ENCODE data around the gene PPP4R4.
A peak's percentile ranks its signal among the peaks of the same experiment; 100 is the strongest.

PPP4R4 gene, protein sequence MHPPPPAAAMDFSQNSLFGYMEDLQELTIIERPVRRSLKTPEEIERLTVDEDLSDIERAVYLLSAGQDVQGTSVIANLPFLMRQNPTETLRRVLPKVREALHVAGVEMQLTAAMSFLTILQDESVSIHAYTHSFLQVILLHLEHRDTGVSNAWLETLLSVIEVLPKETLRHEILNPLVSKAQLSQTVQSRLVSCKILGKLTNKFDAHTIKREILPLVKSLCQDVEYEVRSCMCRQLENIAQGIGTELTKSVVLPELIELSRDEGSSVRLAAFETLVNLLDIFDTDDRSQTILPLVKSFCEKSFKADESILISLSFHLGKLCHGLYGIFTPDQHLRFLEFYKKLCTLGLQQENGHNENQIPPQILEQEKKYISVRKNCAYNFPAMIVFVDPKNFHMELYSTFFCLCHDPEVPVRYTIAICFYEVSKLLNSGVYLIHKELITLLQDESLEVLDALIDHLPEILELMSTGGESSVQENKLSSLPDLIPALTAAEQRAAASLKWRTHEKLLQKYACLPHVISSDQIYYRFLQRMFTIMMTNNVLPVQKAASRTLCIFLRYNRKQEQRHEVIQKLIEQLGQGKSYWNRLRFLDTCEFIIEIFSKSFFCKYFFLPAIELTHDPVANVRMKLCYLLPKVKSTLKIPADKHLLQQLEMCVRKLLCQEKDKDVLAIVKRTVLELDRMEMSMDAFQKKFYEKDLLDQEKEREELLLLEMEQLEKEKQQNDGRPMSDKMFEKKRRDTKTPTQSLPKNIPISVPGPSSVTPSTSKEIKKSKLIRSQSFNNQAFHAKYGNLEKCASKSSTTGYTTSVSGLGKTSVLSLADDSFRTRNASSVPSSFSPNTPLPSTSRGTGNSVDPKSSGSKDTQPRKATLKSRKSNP

GRCh38 chr14:94173885-94174603 lies at the start of gene PPP4R4:
Gene PPP4R4 (plus strand): TSS chr14:94174322. CDS start chr14:94174466, 144 bp downstream.
- DNase-seq = peak; percentile 89

DNA sequence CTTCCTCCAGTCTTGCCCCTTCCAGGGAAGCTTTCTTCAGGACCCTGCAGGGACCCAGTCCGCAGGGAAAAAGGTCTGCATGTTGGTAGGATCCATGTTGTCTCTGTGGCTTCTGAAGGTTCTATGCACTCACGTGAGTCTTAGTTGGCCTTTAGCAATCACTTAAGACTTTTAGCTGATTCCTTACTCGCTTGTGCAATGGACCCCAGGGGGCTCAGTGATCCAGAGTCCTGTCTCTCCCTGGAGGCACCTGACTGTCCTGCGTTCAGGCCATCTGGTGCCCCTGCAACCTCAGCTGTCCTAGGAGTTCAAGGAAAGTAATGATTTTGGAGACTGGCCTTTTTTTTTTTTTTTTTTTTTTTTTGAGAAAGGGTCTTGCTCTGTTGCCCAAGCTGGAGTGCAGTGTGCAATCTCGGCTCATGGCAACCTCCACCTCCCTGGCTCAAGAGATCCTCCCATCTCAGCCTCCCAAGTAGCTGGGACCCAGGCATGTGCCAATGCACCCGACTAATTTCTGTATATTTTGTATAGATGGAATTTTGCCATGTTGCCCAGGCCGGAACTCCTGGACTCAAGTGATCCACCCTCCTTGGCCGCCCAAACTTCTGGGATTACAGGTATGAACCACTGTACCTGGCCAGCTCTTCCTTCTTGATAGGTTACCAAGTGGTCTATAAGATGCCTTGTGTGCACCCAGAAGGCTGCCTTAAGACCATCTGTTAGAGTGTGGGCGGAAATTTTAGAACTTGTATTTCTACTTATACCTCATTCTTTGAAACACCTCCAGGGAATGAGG lies 49.3 kb upstream of the PPP4R4 start:
- no peak for DNase-seq

GRCh38 chr14:94125659-94126418 lies 48.3 kb upstream of the PPP4R4 start:
- no peak for DNase-seq

DNA sequence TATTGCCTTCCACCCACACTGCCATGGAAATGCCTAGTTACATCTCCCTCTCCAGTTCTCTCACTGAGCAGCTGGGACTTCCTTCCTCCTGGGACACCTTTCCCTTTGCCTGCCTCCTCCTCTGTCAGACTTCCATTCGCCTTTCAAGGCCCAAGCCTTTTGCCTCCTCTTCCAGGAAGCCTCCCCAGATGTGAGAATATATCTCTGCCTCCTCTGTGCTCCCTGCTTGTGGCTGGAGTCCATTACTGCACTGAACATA lies 47.8 kb upstream of the PPP4R4 start:
- DNase-seq = no peak

DNA sequence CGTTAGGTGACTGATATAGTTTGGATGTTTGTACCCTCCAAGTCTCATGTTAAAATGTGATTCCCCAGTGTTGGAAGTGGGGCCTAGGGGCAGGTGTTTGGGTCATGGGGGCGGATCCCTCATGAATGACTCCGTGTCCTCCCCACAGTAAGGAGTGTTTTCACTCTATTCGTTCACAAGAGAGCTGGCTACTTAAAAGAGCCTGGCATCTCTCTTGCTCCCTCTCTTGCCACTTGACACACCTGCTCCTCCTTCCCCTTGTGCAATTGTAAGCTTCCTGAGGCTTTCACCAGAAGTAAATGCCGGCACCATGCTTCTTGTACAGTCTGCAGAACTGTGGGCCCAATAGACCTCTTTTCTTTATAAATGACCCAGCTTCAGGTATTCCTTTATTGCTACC lies 47.3 kb upstream of the PPP4R4 start:
- no peak for DNase-seq

DNA sequence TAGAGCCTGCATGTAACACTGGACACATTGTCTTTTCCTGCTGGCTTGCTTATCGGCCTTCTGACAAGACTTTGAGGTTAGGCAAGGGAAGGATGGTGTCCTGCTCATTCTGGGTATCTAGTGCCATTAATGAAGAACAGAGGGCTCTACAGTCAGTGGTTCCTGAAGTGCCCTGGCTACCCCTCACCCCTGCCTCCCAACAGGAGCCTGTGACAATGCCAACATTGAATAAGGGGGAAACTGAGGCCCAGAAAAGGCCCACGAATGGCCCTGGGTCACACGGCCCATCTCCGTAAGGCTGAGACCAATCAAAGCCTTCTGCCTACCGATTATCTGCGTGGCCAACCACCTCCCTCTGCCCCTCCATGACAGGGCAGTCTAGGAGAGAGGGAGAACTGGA lies 46.8 kb upstream of the PPP4R4 start:
- DNase-seq = no peak

DNA sequence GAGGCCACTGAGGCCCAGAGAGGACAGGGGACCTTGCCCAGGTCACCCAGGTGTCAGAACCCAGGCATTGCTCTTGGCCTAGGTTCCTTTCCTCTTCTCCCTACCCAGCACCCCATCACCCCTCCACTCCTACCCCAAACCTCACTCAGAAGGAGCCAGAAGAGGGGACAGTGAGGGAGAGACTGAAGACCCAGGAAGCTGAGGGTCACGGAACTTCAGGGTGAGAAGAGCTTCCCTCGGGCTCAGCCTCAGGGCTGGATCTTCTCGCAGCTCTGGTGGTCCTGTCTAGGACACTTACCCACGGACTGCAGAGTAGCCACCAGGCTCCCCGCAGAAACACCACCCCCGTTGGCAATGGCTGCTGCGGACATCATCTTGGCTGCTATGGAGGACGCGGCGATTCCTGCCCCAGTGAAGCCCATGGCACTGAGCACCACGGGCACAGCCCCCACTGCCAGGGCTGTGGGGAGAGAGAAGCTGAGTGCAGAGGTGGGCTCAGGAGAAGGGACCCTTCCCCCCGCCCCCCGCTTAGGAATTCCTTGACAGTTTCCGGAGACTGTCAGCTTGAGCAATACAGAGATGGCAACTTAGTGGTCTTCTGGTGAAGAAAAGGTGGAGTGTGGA lies 45.8 kb upstream of the PPP4R4 start:
- DNase-seq = no peak

GRCh38 chr14:94129111-94129757 lies 44.9 kb upstream of the PPP4R4 start, which contains the start of gene IFI27L2:
Gene IFI27L2 (minus strand): TSS chr14:94129604. CDS start chr14:94129564, 40 bp downstream.
- DNase-seq = peak; percentile 76

- peak; percentile 10 for DNase-seq
Measured at GRCh38 chr14:94129758-94130414, 44.2 kb upstream of the PPP4R4 start.

DNA sequence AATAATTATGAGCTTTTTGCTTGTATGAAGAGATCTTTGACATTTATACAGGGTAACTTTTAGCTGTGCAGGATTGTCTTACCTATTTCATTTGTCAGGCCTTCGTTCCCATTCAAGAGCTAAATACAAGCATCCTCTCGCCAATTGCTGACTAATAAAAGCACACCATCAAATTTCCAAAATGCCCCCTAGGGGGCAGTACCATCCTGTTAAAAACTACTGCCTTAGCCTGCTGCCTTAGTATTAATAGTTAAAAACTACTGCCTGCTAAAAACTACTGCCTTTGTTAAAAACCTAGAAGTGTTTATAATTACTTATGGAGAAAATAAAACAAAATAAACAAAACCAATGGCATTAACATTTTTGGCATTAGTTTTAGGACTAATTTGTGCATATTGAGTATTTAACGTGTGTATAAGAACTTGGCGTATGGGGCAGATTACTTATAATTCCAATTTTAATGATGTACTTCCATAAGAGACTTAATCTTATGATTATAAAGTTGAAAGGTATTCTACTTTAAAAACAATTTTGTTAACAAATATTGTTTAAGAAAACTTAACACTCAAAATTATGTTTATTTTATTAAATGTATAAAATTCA lies 41.7 kb upstream of the PPP4R4 start:
- peak; percentile 25 for DNase-seq

DNA sequence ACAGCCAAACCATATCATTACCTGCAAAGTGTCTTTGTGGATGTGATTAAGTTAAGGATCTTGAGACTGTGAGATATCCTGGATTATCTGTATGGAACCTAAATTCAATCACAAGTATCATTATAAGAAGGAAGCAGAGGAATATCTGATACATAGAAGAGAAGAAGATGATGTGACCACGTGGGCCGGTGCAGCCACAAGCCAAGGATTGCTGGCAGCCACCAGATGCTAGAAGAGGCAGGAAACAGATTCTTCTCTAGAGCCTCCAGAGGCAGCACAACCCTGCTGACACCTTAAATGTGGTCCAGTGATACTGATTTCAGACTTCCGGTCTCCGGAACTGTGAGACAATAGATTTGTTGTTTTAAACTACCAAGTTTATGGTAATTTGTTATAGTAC lies 38.6 kb upstream of the PPP4R4 start:
- no peak for DNase-seq

- peak; percentile 66 for DNase-seq
Measured at GRCh38 chr14:94136575-94137331, 37.4 kb upstream of the PPP4R4 start.

DNA sequence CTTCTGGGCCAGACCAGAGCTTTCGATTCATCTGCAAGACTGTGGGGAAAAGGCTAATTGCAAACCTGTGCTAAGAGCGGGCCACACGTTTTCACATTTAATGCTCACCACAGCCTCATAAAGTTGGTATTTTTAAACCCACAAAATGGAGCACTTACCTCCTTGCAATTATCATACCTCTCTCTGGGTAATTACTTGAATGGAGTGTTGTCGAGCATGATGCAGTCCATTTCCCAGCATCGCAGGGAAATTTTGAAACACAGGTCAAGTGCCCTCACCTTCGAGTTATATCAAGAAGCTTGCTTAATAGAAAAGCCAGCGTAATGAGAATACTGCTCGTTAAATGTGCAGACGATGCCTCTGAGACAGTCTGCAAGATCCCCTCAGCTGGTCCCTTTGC lies 35.9 kb upstream of the PPP4R4 start:
- no peak for DNase-seq

DNA sequence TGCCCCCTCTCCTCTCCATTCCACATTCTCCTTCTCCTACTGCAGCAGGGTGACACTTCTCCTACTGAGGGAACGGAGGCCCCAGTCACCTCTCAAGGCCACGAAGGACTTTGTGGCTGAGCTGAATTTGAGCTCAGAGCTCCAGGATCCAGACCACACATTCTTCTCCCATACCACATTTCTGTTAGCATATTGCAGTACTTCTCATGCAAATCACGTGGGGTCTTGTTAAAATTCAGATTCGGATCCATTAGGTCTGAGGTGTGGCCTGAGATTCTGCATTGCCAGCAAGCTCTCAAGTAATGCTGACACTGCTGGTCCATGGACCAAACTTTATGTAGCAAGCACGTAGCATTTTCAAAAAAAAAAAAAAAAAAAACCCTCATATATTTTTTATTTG lies 35.1 kb upstream of the PPP4R4 start:
- no peak for DNase-seq

DNA sequence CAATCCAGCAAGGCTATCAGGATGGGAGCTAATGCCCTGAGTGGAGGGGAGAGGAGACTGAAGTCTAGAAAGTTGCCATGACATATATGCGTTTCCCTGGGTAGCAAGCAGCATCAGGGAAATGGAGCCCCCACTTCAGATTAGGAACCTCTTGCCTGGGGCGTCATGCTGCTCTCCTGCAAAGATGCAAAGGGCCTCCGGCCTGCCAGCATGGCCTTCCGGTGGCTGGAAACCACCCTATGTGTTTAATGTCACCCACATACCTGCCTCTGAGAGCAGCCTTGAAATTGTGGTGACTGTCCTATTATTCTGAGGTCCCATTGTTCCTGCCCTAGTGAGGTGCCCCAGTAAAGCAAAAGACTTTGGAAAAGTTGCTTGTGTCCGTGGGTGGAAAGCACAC lies 34.7 kb upstream of the PPP4R4 start:
- no peak for DNase-seq

GRCh38 chr14:94142247-94142646 lies 31.9 kb upstream of the PPP4R4 start:
- DNase-seq = no peak

DNA sequence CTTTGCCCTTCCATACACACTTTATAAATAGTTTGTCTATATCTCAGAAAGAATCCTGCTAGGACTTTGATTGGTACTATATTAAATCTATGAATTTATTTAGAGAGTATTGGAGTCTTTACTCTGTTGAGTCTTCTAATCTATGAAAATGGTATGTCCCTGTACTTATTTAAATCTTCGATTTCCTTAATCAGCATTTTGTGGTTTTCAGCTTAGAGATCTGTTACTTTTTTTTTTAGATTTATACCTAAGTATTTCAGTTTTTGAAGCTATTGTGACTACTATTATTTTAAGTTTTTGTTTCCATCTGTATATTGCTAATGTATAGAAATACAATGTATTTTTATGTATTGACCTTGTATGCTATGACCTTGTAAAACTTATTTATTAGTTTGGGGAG lies 31.3 kb upstream of the PPP4R4 start:
- DNase-seq = no peak

DNA sequence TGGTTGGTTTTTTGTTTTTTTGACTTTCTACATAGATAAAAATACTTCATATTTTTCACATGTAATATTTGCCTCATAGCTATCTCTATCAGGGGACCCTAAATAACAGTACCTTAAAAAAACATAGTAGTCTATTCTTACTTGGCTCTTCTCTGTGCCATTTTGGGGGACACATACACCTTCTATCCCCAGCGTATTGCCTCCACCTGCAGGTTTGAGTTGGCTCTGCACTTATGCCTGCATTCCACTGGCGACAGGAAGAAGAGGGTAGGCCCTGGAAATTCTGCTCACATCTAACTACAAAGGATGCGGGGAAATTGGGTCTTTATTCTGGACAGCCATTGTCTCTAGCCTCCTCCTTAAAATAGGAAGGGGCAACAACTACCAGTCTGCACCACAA lies 30.9 kb upstream of the PPP4R4 start:
- no peak for DNase-seq

- DNase-seq = no peak
Measured at GRCh38 chr14:94143711-94144110, 30.4 kb upstream of the PPP4R4 start.

Data from NCI-H510A (cell line).